GM06990 (cell line): ENCODE results near the gene PNKP.

ENCODE experiments used
- DNase-seq: peaks from one replicate; pipeline ENCODE4 v3.0.0-alpha.2; 2011; ENCODE audit not compliant: insufficient read length; ENCODE audit errors: extremely low read depth
- H3K27me3 ChIP-seq: replicated peaks from 2 replicates; pipeline ENCODE4 v1.6.0; 2011; ENCODE audit warnings: low read length; ENCODE audit not compliant: control insufficient read depth, insufficient read depth
- H3K36me3 ChIP-seq: 2 replicates; pipeline ENCODE4 v1.5.1; 2011; ENCODE audit warnings: low read length; ENCODE audit not compliant: control insufficient read depth, insufficient read depth
- H3K4me3 ChIP-seq: replicated peaks from 2 replicates; pipeline ENCODE4 v1.5.1; 2011; ENCODE audit warnings: low read depth, mild to moderate bottlenecking, control low read depth, low read length
- TF ChIP-seq, protein P1 (sequence below): IDR thresholded peaks from 2 replicates; pipeline ENCODE4 v1.5.1; 2011; ENCODE audit warnings: low read length, control low read depth, mild to moderate bottlenecking, inconsistent platforms; ENCODE audit not compliant: insufficient read depth, poor library complexity, severe bottlenecking

Gene PNKP

DNA sequence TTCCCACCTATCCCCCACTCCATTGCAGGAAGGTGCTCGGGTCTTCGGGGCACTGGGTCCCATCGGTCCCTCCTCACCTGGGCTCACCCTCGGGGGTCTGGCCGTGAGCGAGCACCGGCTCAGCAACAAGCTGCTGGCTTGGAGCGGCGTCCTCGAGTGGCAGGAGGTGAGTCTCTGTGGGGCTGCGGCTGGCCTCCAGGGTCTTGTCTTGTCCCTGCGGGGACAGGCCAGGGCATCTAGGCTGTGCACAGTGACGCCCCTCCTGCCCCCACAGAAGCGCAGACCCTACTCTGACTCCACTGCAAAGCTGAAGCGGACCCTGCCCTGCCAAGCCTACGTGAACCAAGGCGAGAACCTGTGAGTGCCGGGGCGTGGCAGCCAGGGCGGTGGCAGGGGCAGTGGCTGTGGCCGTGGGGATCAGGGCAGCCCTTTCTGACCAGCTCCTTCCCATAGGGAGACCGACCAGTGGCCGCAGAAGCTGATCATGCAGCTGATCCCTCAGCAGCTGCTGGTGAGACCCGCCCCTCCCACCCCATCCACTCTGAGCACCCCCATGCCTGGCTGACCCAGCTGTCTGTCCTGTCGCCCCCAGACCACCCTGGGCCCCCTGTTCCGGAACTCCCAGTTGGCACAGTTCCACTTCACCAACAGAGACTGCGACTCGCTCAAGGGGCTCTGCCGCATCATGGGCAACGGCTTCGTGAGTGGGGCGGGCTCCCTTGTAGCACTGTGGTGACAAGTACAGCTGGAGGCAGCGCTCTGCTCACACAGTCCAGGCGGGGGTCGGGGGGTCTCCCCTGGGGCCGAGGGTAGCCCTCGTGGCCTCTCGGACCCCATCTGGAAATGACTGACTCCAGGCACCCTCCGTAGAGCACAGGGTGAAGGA, 12.8 kb downstream of the PNKP start:
- peaks cover 21% of the 10 kb centered on the region for H3K36me3 ChIP-seq
- TF ChIP-seq, protein P1, sequence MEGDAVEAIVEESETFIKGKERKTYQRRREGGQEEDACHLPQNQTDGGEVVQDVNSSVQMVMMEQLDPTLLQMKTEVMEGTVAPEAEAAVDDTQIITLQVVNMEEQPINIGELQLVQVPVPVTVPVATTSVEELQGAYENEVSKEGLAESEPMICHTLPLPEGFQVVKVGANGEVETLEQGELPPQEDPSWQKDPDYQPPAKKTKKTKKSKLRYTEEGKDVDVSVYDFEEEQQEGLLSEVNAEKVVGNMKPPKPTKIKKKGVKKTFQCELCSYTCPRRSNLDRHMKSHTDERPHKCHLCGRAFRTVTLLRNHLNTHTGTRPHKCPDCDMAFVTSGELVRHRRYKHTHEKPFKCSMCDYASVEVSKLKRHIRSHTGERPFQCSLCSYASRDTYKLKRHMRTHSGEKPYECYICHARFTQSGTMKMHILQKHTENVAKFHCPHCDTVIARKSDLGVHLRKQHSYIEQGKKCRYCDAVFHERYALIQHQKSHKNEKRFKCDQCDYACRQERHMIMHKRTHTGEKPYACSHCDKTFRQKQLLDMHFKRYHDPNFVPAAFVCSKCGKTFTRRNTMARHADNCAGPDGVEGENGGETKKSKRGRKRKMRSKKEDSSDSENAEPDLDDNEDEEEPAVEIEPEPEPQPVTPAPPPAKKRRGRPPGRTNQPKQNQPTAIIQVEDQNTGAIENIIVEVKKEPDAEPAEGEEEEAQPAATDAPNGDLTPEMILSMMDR, result no peak
- DNase-seq, result no peak
- no peak overlapping the region for H3K4me3 ChIP-seq
- no peaks in the 10 kb centered on the region for H3K27me3 ChIP-seq

DNA sequence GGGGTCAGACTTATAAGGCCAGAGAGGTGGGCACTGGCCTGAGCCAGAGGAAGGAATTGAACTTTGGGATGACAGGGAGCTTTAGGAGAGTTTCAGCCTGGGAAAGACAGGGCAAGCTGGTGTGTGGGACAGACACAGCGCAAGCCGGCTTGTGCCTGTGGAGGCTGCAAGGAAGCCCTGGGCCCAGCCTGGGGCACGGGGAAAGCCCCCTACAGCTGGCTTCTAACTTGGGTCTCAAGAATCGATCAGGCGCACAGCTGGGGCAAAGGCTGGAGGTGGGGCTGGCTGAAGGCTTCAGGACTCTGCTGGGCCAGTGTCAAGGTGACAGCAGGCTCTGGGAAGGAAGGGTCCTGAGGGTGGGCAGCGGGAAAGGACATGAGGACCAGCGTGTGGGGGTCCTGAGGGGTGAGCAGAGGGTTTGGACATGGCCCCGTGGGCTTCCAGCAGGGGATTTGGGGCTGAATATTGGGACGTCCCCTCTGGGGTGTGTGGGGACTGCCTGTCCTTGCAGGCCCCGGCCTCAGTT, 13.5 kb downstream of the PNKP start:
- no peaks in the 10 kb centered on the region for H3K27me3 ChIP-seq
- peaks cover 20% of the 10 kb centered on the region for H3K36me3 ChIP-seq
- no peak overlapping the region for H3K4me3 ChIP-seq
- TF ChIP-seq, protein P1, result no peak
- no peak for DNase-seq

DNA sequence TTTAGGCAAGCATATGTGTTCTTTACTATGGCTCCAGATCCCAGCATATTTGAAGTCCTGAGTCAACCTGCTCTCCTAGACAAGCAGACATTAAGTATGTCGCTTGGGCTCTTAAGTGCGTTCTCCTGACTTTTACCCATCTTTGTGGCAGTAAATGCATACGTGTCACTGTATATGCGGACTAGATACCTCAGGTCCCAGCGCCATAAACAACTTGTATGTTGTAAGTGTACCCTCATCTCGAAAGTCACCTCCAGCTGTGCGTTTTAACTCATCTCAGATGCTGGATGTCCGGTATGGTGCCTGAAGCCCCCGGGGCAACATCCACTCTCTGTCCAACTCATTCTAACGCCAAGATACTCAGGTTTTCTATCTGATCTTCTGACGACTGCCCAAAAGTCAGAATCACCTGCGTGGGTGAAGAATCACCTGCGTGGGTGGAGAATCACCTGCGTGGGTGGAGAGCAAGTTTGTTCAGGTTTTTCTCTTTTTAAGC, 14.7 kb downstream of the PNKP start:
- TF ChIP-seq, protein P1, result no peak
- Histone ChIP-seq H3K27me3 (no peaks in the 10 kb centered on the region), H3K4me3 (no peak overlapping the region), H3K36me3 (peaks cover 11% of the 10 kb centered on the region)
- no peak for DNase-seq

DNA sequence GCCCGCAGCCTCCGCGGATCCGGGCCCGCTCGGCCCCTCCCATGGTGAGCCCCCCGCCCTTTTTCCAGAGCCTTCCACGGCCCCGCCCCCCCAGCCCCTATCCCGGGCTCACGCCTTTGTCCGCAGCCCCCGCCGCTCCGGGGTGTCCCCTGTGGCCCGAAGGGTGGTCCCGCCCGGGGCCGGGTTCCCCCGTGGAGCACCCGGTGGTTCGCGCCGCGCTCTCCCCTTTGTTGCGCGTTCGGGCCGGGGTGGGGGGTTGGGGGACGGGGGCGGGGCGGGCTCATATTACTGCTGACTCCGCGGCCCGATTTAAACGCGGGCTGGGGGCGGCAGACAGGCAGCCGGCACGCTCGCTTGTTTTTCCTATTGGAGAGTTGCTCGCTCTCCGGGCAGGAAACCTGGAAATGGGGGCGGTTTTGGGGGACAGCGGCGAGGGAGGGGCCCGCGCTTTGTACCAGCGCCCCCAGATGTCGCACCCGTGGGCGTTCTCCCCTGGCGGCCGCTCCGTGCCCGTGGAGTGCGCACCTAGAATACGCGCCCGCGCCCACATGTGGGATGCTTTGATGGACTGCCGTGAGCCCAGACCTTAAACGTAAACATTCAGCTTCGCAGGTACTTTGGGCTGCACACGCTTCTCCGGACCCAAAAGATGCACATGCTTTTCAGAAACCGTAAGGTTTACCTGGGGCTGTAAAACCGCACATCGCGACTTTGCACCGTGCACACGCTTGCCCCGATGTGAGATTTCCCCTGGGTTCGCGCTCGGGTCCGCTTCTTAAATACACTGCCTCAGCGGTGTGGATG, 15.7 kb downstream of the PNKP start:
- Histone ChIP-seq H3K27me3 (no peaks in the 10 kb centered on the region), H3K4me3 (peak overlapping the region; percentile 70), H3K36me3 (peaks cover 8% of the 10 kb centered on the region)
- no peak for DNase-seq
- TF ChIP-seq, protein P1, result peak; percentile 3

DNA sequence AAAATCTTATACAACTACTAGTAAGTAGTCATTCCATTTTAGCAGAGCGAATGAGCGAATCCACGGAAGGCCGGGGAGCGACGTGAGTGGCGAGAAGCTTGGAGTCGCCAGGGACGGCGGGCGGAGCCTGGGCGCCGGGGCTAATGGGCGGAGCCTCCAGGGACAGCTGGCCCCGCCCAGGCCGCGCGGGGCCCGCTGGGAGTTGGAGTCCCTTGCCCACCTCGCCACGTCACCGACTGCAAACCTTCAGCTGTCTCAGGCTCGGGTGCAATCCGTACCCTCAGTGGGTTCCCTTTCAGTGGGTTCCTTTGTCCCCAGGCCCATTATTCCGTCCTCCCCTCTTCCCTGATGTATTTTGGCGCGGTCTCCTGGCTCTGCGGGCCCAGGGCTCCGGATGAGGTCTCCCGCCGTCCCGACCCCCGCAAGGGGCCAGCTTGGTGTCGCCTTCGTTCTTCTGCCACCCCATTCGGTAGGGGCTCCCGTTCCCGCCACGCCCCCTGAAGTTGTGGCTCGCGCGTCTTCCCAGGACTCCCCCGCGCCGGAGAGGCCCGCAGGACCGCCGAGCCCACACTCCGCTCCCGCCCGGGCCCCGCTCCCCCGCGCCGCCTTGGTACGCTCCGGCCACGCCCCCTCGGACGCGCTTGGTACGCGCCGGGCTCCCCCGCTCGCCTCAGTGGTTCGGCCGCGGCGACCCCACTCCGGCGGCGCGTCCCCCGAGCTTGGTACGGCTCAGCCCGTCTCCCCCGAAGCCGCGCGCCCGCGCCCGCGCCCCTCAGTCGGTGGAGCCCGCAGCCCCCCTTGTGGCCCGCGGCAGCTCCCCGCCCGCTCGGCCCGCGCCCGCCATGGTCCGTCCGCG, 16.7 kb downstream of the PNKP start, which contains the start of gene PTOV1:
Gene PTOV1, plus strand, starts transcription at position 673 of the 856 bp plus-strand sequence.
- Histone ChIP-seq H3K36me3 (peaks cover 6% of the 10 kb centered on the region), H3K4me3 (peak within 1 kb of the TSS; percentile 70), H3K27me3 (no peaks in the 10 kb centered on the region)
- TF ChIP-seq, protein P1, result no peak
- DNase-seq, result peak; percentile 93
